ENCODE data around the gene STARD5. TPM values are rescaled to one million over a fixed set of nuclear protein-coding genes. Genes with fewer than 3 reads are reported as not detected.

Gene STARD5
- total RNA-seq, 2 experiments from 2014 or later = 6.2 to 7.7 TPM

DNA sequence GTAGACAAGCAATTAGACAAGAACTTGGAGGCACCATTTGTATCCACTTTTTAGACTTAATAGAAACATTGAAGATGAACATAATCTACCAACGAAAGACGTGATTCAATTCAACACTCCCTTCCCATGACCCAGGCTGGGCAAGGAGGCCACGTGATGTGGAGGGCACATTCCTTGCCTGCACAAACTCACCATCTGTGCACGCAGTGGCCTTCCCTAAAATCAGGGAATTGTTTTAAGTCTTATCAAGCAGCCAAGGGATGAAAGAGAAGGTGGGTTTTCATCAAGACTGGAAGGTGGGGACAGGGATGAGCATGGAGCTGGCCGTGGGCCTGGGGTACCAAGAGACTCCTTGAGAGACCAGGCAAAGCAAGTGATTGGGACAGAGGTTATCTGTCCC, 13.5 kb downstream of the STARD5 start:
- Mint-ChIP-seq H3K27me3 (no peaks in the 10 kb centered on the region), H3K27ac (peak overlapping the region; percentile 65), H3K4me1 (peaks cover 75% of the 10 kb centered on the region), H3K9me3 (peaks cover 1% of the 10 kb centered on the region), H3K4me3 (no peak overlapping the region), H3K36me3 (peaks cover 86% of the 10 kb centered on the region)
- DNase-seq = no peak

DNA sequence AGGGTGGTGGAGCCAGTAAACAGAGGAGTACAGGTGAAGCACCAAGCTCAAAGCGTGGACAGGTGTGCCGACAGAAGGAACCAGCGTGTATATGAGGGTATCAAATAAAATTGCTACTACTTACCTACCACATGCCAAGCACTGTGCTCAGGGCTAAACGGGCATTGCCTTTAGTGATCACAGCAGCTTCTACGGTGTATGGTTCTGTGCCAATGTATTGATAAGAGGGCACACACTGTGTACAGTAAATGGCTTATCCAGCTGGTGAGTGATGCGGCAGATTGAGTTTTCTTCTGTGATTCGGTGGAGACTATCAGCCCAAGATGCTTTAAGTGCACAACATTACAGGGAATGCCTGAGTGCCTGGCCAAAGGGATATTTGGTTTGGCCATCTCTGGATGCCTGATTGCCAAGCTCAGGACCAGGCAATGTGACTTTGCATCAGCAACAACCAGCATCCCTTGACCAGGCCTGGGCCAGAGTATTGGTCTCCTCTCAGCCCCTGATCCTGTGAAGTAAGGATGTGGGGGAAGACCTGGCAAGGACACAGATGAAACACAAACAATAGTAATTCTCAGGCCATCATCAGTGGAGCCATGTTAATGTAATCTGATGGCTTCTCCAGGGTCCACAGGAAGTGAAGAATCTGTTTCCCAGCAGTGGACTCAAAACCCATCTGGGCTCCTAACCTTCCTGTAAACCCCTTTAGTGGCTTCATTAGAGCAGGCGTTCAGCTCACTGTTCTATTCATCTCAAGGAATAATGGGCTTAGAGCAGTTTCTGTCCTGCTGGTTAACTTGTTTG, 14.1 kb downstream of the STARD5 start:
- Mint-ChIP-seq H3K36me3 (peaks cover 87% of the 10 kb centered on the region), H3K4me1 (peaks cover 74% of the 10 kb centered on the region), H3K9me3 (peaks cover 1% of the 10 kb centered on the region), H3K27ac (peak overlapping the region; percentile 67), H3K4me3 (no peak overlapping the region), H3K27me3 (no peaks in the 10 kb centered on the region)
- no peak for DNase-seq

DNA sequence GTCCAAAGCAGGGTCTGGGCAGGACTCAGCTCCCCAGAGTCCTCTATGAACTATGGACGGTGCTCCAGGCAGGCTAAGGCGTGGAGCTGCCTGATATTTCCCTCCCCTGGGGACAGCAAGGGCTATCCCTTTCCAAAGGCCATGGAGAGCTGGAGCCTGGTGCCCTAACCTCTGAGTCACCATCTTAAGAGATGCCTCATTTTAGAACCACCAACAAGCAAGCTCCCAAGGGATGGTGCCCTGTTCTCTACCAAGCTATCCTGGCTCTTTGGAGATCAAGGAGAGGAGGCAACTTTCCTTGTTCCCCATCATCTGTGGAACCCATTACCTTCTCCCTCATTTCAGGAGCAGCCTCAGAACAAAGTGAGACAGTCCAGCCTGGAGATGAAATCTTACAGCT, 15.7 kb downstream of the STARD5 start:
- H3K27ac Mint-ChIP-seq = peak overlapping the region; percentile 34
- no peak for DNase-seq
- no peak overlapping the region for H3K4me3 Mint-ChIP-seq

DNA sequence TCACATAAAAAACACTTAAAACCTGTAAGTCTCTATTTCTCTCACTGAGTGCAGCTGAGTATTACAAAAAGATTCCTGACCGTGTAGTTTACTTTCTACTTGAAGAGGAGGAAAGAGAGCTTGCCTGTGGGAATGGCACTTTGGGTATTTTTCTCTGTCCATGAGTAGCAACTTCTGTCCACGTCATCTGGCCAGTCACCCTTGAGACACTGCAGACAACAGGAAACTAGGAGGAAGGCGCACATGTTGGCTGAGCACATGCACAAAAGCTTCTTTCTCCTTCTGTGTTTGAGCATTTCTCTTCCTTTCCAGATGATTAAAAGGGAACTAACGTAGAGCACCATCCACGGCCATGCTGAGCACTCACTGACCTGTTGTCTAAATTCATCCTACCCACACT, 19.7 kb downstream of the STARD5 start:
- Mint-ChIP-seq H3K4me3 (peak overlapping the region; percentile 98), H3K4me1 (peaks cover 77% of the 10 kb centered on the region), H3K27me3 (no peaks in the 10 kb centered on the region), H3K9me3 (peaks cover 1% of the 10 kb centered on the region), H3K36me3 (peaks cover 98% of the 10 kb centered on the region), H3K27ac (peak overlapping the region; percentile 97)
- DNase-seq = no peak

More for the DNA sequence above, 15.7 kb downstream of the STARD5 start:
- Mint-ChIP-seq H3K9me3 (peaks cover 1% of the 10 kb centered on the region), H3K27me3 (no peaks in the 10 kb centered on the region), H3K36me3 (peaks cover 98% of the 10 kb centered on the region), H3K4me1 (peaks cover 85% of the 10 kb centered on the region)

DNA sequence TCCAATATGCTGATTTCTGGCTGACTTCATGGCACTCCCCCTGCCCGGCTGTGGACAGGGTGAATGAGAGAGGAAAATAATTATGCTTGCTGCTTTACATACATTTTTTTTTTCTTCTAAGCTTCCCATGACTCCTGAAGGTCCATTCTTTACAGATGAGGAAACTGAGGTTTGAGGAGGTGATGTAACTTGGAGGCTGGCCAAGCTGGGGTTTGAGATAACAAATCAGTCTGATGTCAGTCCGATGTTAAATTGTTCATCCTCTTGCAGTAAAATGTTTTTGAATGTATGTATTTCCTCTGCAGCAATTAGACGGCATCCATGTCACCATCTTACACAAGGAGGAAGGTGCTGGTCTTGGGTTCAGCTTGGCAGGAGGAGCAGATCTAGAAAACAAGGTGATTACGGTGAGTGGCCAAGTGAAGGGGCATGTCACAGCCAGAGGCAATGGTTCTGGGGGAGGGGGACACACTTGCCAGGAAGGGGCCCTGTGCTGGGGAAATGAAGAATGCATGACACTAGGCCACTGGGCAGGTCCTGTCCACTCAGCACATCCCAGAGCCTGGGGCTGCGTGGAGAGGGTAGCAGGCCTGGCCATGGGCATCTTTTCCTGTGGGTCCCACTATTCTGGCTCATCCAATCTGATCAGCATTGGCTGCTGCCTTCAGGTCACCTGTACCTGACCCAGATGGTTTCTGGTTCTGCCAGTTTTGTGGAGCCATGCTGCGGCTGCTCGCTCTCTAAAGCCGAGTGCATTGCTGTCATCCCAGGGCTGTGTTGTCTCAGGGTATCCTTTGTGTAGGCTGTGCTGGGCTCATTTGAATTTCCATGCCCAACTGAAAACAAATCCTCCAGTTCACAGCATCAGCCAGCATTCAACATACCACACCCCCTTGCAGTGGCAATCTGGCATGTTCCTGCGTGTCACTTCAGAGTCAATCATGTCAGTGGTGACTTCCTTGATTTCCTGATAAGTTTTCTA, 20.4 kb downstream of the STARD5 start:
- H3K9me3 Mint-ChIP-seq = peaks cover 1% of the 10 kb centered on the region
- H3K36me3 Mint-ChIP-seq = peaks cover 98% of the 10 kb centered on the region
- H3K4me1 Mint-ChIP-seq = peaks cover 74% of the 10 kb centered on the region
- peak overlapping the region; percentile 98 for H3K4me3 Mint-ChIP-seq
- H3K27me3 Mint-ChIP-seq = no peaks in the 10 kb centered on the region
- peak overlapping the region; percentile 97 for H3K27ac Mint-ChIP-seq
- no peak for DNase-seq

DNA sequence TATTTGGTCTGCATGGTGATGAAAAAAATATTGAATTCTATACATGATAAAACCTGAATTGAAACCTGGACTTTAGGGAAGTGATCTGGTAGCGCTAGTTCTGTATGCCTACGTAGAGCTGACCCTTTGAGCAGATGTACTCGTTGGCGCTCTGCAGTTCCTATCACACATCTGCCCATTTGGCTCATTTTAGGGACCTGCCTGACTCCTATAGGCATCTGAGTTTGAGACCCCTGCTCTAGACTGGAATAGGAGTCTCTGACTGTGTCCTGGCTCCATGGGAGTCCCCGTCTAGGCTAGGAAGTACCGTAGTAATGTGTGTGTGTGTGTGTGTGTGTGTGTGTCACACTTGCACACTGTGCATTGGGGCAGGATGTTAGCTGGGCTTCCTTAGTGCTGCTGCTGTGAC, 21.2 kb downstream of the STARD5 start:
- Mint-ChIP-seq H3K4me3 (peak overlapping the region; percentile 98), H3K9me3 (no peaks in the 10 kb centered on the region), H3K36me3 (peaks cover 99% of the 10 kb centered on the region), H3K27me3 (no peaks in the 10 kb centered on the region), H3K4me1 (peaks cover 72% of the 10 kb centered on the region), H3K27ac (peak overlapping the region; percentile 97)
- no peak for DNase-seq

DNA sequence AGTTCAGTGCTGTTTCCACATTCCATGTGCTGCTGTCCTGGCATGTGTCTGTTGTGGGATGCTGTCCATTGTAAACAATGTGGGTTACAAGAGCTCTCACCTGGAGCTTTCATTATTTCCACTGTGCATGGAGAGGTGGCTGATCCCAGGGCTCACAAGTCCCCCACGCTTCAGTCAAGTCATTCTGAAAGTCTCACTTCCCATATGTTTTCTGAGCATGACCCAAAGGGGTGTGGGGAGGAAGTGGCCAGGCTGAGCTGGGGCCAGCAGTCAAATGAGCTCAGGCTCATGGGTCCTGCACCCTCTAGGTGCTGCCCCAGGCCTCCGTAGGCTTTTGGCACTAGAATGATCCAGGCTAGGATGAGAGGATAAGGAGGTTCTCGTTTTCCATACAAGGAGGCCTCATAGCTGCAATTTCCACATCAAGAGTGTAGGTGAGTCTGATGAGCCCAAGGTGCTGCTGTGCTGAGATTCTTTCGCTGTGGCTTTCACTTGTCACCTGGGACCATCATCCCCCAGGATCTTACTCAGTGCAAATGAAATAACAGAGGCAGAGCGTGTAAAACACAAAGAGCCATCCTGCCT, 22.0 kb downstream of the STARD5 start:
- H3K4me1 Mint-ChIP-seq = peaks cover 68% of the 10 kb centered on the region
- peak overlapping the region; percentile 98 for H3K4me3 Mint-ChIP-seq
- DNase-seq = peak; percentile 68
- H3K9me3 Mint-ChIP-seq = no peaks in the 10 kb centered on the region
- peaks cover 99% of the 10 kb centered on the region for H3K36me3 Mint-ChIP-seq
- H3K27me3 Mint-ChIP-seq = no peaks in the 10 kb centered on the region
- peak overlapping the region; percentile 97 for H3K27ac Mint-ChIP-seq

DNA sequence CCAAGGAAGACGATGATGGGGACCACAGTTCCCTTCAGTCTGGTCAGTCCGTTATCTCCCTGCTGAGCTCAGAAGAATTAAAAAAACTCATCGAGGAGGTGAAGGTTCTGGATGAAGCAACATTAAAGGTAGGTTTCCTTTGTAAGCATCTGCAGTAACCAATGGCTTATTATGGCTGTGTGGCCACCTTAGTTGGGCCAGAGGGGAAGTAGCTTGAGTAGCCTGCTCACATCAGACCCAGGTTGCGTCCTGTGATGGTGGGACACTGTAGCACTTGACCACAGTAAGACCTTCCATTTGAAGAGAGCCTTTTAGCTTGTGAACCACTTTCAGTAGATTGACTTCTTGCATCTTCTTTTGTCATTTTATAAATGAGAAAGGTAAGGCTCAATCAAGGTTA, 22.6 kb downstream of the STARD5 start:
- Mint-ChIP-seq H3K27me3 (no peaks in the 10 kb centered on the region), H3K9me3 (no peaks in the 10 kb centered on the region), H3K4me1 (peaks cover 66% of the 10 kb centered on the region), H3K36me3 (peaks cover 96% of the 10 kb centered on the region), H3K4me3 (peak overlapping the region; percentile 98), H3K27ac (peak overlapping the region; percentile 97)
- no peak for DNase-seq

DNA sequence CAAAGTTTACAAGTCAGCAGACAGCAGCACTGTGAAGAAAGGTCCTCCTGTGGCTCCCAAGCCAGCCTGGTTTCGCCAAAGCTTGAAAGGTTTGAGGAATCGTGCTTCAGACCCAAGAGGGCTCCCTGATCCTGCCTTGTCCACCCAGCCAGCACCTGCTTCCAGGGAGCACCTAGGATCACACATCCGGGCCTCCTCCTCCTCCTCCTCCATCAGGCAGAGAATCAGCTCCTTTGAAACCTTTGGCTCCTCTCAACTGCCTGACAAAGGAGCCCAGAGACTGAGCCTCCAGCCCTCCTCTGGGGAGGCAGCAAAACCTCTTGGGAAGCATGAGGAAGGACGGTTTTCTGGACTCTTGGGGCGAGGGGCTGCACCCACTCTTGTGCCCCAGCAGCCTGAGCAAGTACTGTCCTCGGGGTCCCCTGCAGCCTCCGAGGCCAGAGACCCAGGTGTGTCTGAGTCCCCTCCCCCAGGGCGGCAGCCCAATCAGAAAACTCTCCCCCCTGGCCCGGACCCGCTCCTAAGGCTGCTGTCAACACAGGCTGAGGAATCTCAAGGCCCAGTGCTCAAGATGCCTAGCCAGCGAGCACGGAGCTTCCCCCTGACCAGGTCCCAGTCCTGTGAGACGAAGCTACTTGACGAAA, 24.2 kb downstream of the STARD5 start:
- DNase-seq = no peak
- H3K27me3 Mint-ChIP-seq = no peaks in the 10 kb centered on the region
- peaks cover 92% of the 10 kb centered on the region for H3K36me3 Mint-ChIP-seq
- H3K27ac Mint-ChIP-seq = peak overlapping the region; percentile 97
- H3K4me1 Mint-ChIP-seq = peaks cover 67% of the 10 kb centered on the region
- H3K4me3 Mint-ChIP-seq = peak overlapping the region; percentile 98
- no peaks in the 10 kb centered on the region for H3K9me3 Mint-ChIP-seq

DNA sequence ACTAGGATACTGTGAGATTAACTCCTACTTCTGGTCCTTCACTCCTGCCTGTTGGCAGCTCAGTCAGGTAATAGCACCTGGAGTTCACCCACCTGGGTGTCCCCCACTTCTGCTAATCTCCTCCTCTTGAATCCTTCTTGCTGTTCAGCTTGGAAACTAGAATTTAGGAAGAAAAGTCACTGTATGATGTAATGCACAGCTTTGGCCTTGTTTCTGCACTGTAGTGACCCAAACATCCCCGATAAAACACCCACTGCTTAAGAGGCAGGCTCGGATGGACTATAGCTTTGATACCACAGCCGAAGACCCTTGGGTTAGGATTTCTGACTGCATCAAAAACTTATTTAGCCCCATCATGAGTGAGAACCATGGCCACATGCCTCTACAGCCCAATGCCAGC, 24.8 kb downstream of the STARD5 start:
- DNase-seq = no peak
- peaks cover 86% of the 10 kb centered on the region for H3K36me3 Mint-ChIP-seq
- H3K27me3 Mint-ChIP-seq = no peaks in the 10 kb centered on the region
- peaks cover 66% of the 10 kb centered on the region for H3K4me1 Mint-ChIP-seq
- peak overlapping the region; percentile 98 for H3K4me3 Mint-ChIP-seq
- H3K9me3 Mint-ChIP-seq = no peaks in the 10 kb centered on the region
- peak overlapping the region; percentile 97 for H3K27ac Mint-ChIP-seq

DNA sequence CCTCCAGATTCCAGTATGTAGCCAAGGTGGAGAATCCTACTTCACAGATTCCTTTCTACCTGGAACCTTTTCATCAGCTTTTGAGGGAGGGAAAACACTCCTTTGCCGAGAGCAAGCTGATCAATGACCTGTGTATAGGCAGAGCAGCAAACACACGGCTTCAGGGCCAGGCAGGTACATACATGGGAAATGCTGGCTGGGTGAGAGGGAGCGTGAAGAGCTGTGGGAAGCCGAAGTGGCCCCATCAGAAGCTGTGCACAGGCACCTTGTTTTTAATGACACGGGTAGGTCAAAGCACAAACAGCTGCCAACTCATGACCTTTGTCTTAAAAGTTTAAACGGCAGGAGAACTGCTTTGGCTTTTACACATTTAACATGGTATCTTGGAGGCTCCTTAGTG, 25.3 kb downstream of the STARD5 start:
- no peak for DNase-seq
- Mint-ChIP-seq H3K4me3 (peak overlapping the region; percentile 98), H3K27ac (peak overlapping the region; percentile 97), H3K4me1 (peaks cover 66% of the 10 kb centered on the region), H3K27me3 (no peaks in the 10 kb centered on the region), H3K36me3 (peaks cover 81% of the 10 kb centered on the region), H3K9me3 (no peaks in the 10 kb centered on the region)

DNA sequence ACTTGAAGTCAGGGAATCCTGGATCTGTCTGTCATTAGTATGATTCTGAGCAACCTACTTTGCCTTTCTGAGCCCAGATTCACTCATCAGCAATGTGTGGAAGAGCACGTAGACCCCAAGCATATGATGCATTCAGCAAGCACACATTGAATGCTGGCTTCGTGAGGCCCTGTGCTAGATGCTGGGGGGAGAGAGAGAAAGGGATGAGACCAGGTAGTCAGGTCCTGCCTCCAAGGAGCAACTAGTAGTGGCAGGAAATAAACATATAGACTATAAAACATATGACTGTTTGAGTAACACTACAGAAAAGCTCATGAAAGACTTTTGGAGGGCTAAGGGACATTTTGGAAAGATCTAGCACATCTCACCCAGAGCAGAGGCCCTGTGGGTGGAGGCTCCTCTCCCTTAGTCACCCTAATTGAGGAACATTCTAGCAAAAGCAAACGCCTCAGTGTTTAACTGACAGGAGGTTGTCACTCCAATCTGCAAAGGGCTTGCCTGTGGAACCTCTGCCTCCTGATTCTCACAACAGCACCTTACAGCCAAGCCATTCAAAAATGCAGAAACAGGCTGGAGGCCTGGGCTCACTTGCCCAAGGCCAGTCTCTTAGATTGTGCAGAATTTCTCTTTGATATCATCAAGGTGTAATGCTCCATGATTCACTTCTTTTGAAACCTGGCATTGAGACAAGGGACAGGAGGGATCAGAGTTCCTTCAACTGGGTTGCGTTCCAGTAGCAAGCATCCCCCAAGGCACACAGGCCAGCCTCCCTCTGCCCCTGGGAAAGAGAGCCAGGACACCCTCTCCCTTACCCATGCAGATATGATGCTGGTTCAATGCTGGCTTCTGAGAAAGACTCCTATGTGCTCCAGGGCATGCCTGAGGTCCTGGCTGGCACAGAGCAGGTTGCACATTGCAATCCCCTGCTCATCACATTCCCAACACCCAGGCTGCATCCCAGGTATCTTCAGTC, 26.1 kb downstream of the STARD5 start:
- H3K4me3 Mint-ChIP-seq = peak overlapping the region; percentile 98
- peaks cover 64% of the 10 kb centered on the region for H3K4me1 Mint-ChIP-seq
- peak overlapping the region; percentile 97 for H3K27ac Mint-ChIP-seq
- peaks cover 74% of the 10 kb centered on the region for H3K36me3 Mint-ChIP-seq
- no peaks in the 10 kb centered on the region for H3K9me3 Mint-ChIP-seq
- DNase-seq = no peak
- H3K27me3 Mint-ChIP-seq = no peaks in the 10 kb centered on the region

DNA sequence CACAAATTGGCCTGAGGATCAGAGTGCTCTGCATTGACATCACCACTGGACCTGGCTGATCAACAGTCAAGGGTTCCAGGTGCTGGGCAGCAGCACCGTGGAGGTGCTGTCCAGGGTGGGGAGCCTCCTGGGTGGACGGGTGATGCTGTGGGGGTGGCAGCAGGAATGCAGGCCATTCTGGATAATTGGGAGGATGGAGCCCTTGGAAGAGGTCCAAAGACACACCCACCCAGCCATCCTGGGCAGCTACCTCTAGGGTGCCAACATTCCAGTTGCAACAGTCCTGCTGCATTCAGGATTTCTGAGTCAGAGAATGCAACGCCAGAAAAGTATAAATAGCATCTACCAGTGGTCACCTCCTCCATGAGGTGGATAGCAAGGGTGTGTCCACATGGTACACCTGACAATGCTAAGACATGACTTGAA, 26.8 kb downstream of the STARD5 start:
- Mint-ChIP-seq H3K9me3 (no peaks in the 10 kb centered on the region), H3K4me3 (peak overlapping the region; percentile 98), H3K27me3 (no peaks in the 10 kb centered on the region), H3K27ac (peak overlapping the region; percentile 97), H3K36me3 (peaks cover 66% of the 10 kb centered on the region), H3K4me1 (peaks cover 64% of the 10 kb centered on the region)
- no peak for DNase-seq

Data from activated naive CD8-positive, alpha-beta T cell treated with anti-CD3 and anti-CD28 coated beads for 36 hours (primary cell).